Endothelial cell of umbilical vein (primary cell): ENCODE measurements around the gene PSME3. TPM values are rescaled to one million over a fixed set of nuclear protein-coding genes. Genes with fewer than 3 reads are reported as not detected.
"Not testable (repeated sequence)": the region's sequence is repeated elsewhere in the genome, so short reads cannot be mapped to it uniquely, and the experiment has no call there.

Experiments used
- BruUV-seq: library from RNA; stranded (reverse); fragments of 400-500 nt; replicated peaks from 2 replicates; lab custom pipeline; 2021; lab: Mats Ljungman, UMichigan
- CTCF ChIA-PET: fragments of 300-600, 350-600 bp; sonication (Branson Sonifier 250); formaldehyde crosslinking; loops from one replicate; lab custom pipeline; 2021; ENCODE audit warnings: antibody characterized with exemption, inconsistent platforms; lab: Charles Lee
- POLR2A ChIA-PET: fragments of 300-600, 350-600 bp; sonication (Branson Sonifier 250); formaldehyde crosslinking; loops from one replicate; lab custom pipeline; 2021; ENCODE audit warnings: antibody characterized with exemption, inconsistent platforms; lab: Charles Lee
- DNase-seq: peaks from one replicate; pipeline ENCODE4 v3.0.0-alpha.2; 2011; ENCODE audit warnings: low read depth, low spot score
- FAIRE-seq: peaks from 2 replicates; lab custom pipeline; 2011; peaks lifted over from hg19 to GRCh38; lab: Jason Lieb, UNC
- H2AFZ ChIP-seq: 2 replicates; pipeline ENCODE4 v1.6.0; 2012; ENCODE audit warnings: low read depth, low read length, control low read depth, inconsistent platforms
- H3K27ac ChIP-seq: 2 replicates; pipeline ENCODE4 v1.5.1; 2011; ENCODE audit warnings: low read depth, mild to moderate bottlenecking, control low read depth, low read length, moderate library complexity; ENCODE audit not compliant: insufficient read depth
- H3K27me3 ChIP-seq, 2 experiments: 2 replicates each; pipeline versions ENCODE4 v1.6.0 to v1.6.1; 2011; ENCODE audit warnings: low read length in 2 of 2, mixed read lengths in 1 of 2; ENCODE audit not compliant: control insufficient read depth in 2 of 2, insufficient read depth in 2 of 2
- H3K36me3 ChIP-seq, 2 experiments: 2 replicates in 1 of 2; 3 replicates in 1 of 2; pipeline ENCODE4 v1.5.1; 2011; ENCODE audit warnings: low read length in 2 of 2, mild to moderate bottlenecking in 1 of 2, moderate library complexity in 1 of 2; ENCODE audit not compliant: control insufficient read depth in 2 of 2, insufficient read depth in 2 of 2; ENCODE audit errors: extremely low read depth in 1 of 2
- H3K4me1 ChIP-seq: 3 replicates; pipeline ENCODE4 v1.5.1; 2011; ENCODE audit warnings: mild to moderate bottlenecking, low read length; ENCODE audit not compliant: control insufficient read depth, insufficient read depth; ENCODE audit errors: extremely low read depth
- H3K4me2 ChIP-seq: 2 replicates; pipeline ENCODE4 v1.6.1; 2011; ENCODE audit warnings: low read length, control low read depth, mixed read lengths; ENCODE audit not compliant: insufficient read depth
- H3K4me3 ChIP-seq, 3 experiments: fragments of 200-600 bp in 1 of 3; sonication (generic), shearing (Covaris generic) in 1 of 3; replicated peaks in 1 of 3; 2 replicates each; pipeline ENCODE4 v1.5.1; 2011 to 2016; ENCODE audit warnings: control low read depth in 3 of 3, low read length in 3 of 3, mild to moderate bottlenecking in 2 of 3, inconsistent platforms in 1 of 3, low read depth in 1 of 3, moderate library complexity in 1 of 3; ENCODE audit not compliant: insufficient read depth in 1 of 3
- H3K79me2 ChIP-seq: 2 replicates; pipeline ENCODE4 v1.6.0; 2012; ENCODE audit warnings: low read length, inconsistent platforms; ENCODE audit not compliant: control insufficient read depth, insufficient read depth
- H3K9ac ChIP-seq: replicated peaks from 2 replicates; pipeline ENCODE3; 2011; ENCODE audit warnings: low read length, control low read depth; ENCODE audit not compliant: insufficient read depth; ENCODE audit errors: extremely low read depth
- H3K9me1 ChIP-seq: replicated peaks from 3 replicates; pipeline ENCODE4 v1.6.0; 2011; ENCODE audit warnings: mild to moderate bottlenecking, low read length; ENCODE audit not compliant: control insufficient read depth, insufficient read depth; ENCODE audit errors: extremely low read depth
- H3K9me3 ChIP-seq: replicated peaks from 2 replicates; pipeline ENCODE4 v1.5.1; 2012; ENCODE audit warnings: low read length, inconsistent platforms; ENCODE audit not compliant: control insufficient read depth, insufficient read depth
- H4K20me1 ChIP-seq: replicated peaks from 2 replicates; pipeline ENCODE3; 2011; ENCODE audit warnings: mild to moderate bottlenecking, low read length; ENCODE audit not compliant: control insufficient read depth, insufficient read depth; ENCODE audit errors: extremely low read depth
- EZH2 ChIP-seq: IDR thresholded peaks from 2 replicates; pipeline ENCODE4 v1.6.1; 2012; ENCODE audit warnings: borderline replicate concordance, low read depth, mild to moderate bottlenecking, moderate library complexity, low read length, inconsistent platforms; ENCODE audit not compliant: severe bottlenecking
- FOS ChIP-seq: IDR thresholded peaks from 2 replicates; pipeline ENCODE4 v1.6.1; 2011; ENCODE audit warnings: mild to moderate bottlenecking, low read length, moderate library complexity, borderline replicate concordance; ENCODE audit not compliant: insufficient read depth
- GATA2 ChIP-seq: IDR thresholded peaks from 2 replicates; pipeline ENCODE4 v1.7.0; 2011; ENCODE audit warnings: low read depth, mild to moderate bottlenecking, moderate library complexity, mixed read lengths, low read length; ENCODE audit not compliant: insufficient read length, insufficient read depth
- JUN ChIP-seq: IDR thresholded peaks from 2 replicates; pipeline ENCODE4 v1.6.1; 2011; ENCODE audit warnings: borderline replicate concordance, low read depth; ENCODE audit not compliant: insufficient read length, insufficient read depth
- MYC ChIP-seq: IDR thresholded peaks from one replicate; pipeline ENCODE4 v1.6.1; 2011; ENCODE audit warnings: mild to moderate bottlenecking, low read depth, low read length
- POLR2A ChIP-seq: IDR thresholded peaks from 2 replicates; pipeline ENCODE4 v1.6.1; 2012; ENCODE audit warnings: low read depth, mild to moderate bottlenecking, control low read depth, low read length
- POLR2AphosphoS5 ChIP-seq: IDR thresholded peaks from 2 replicates; pipeline ENCODE4 v1.6.1; 2012; ENCODE audit warnings: low read depth, mild to moderate bottlenecking, control low read depth, low read length, moderate library complexity; ENCODE audit not compliant: insufficient read depth
- dilution Hi-C: fragments of 300-500 bp; cut with MboI; formaldehyde crosslinking; loops from one replicate; pipeline ENCODE4 v1.15.0; 2019; ENCODE audit warnings: low sequenced_read_pairs; ENCODE audit not compliant: extremely low pct_ligation_motif_present
- intact Hi-C: fragments of 100-400 bp; cut with micrococcal nuclease; formaldehyde crosslinking; loops from one replicate; pipeline ENCODE4 v1.10.0; 2022
- polyA plus RNA-seq, 4 experiments: library from polyadenylated mRNA; depleted of rRNA in 3 of 4; stranded (reverse) in 3 of 4; unstranded in 1 of 4; fragments of >200 nt; gene quantifications; 2 replicates each; pipeline versions ENCODE4 v1.2.1 to v1.2.3, GENCODE V29; 2011 to 2012; ENCODE audit warnings: missing spikeins in 1 of 4
- total RNA-seq: library from RNA; stranded (reverse); gene quantifications from 2 replicates; pipeline ENCODE4 v1.2.3, GENCODE V29; 2021
- TF ChIP-seq, protein P1 (sequence below): IDR thresholded peaks from 2 replicates; pipeline ENCODE4 v1.6.1; 2011; ENCODE audit not compliant: insufficient read depth, insufficient read length
- TF ChIP-seq, protein P2 (sequence below), 2 donors: IDR thresholded peaks; 1 replicate in 1 of 2; 2 replicates in 1 of 2; pipeline ENCODE4 v1.5.1; 2011; ENCODE audit warnings: low read length in 2 of 2, mild to moderate bottlenecking in 2 of 2, moderate library complexity in 2 of 2, control low read depth in 1 of 2, inconsistent platforms in 1 of 2, low read depth in 1 of 2; ENCODE audit not compliant: insufficient read depth in 1 of 2; ENCODE audit errors: extremely low read depth in 1 of 2

PSME3 gene
- total and polyA plus RNA-seq, 2 donors (not counting 3 experiments of a cell fraction or from before 2014, with no cell fraction given) = 98.4 to 126 TPM

DNA sequence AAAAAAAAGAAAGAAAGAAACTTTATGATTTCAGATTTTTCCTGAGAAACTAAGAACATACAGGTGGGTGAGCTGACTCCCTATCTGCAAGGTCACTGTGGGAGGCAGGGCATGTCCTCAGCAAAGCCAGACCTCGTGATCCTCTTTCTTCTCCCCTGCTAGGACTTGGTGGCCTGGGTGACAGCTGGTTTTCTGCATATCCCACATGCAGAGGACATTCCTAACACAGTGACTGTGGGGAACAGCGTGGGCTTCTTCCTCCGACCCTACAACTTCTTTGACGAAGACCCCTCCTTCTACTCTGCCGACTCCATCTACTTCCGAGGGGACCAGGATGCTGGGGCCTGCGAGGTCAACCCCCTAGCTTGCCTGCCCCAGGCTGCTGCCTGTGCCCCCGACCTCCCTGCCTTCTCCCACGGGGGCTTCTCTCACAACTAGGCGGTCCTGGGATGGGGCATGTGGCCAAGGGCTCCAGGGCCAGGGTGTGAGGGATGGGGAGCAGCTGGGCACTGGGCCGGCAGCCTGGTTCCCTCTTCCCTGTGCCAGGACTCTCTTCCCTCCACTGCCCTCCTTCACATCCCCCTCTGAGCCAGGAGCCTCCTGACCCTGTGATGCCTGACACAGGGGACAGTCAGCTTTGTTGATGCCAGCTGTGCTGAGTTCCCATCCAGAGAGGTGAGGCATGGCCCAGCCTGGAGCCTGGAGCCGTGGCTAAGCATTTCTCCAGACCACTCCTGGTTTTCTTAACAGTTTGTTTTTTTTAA is 40.9 kb downstream of the PSME3 start:
- CTCF ChIA-PET, POLR2A ChIA-PET, intact Hi-C loops, H3K9me1 ChIP-seq, H3K4me3 ChIP-seq, H3K4me2 ChIP-seq, H3K4me1 ChIP-seq, H3K79me2 ChIP-seq, FAIRE-seq, DNase-seq, H3K9ac ChIP-seq, H2AFZ ChIP-seq, H3K9me3 ChIP-seq, H3K36me3 ChIP-seq, H3K27me3 ChIP-seq, BruUV-seq, H3K27ac ChIP-seq, dilution Hi-C loops, H4K20me1 ChIP-seq: not testable (repeated sequence)

GRCh38 chr17:42877037-42877436 is 43.8 kb downstream of the PSME3 start:
- Histone ChIP-seq H3K36me3 (no peaks in the 10 kb centered on the region), H3K4me2 (no peak overlapping the region), H3K27me3 (peaks cover 2 to 7% of the 10 kb centered on the region in 2 experiments), H3K9me3 (no peaks in the 10 kb centered on the region), H3K27ac (no peak overlapping the region), H3K4me1 (no peaks in the 10 kb centered on the region), H4K20me1 (no peaks in the 10 kb centered on the region), H3K79me2 (no peaks in the 10 kb centered on the region), H3K9ac (no peak overlapping the region), H3K4me3 (no peak overlapping the region), H3K9me1 (no peaks in the 10 kb centered on the region), H2AFZ (no peak overlapping the region)
- no peak for DNase-seq
- dilution Hi-C loops (no loop called here), intact Hi-C loops (no loop called here)
- no peak for FAIRE-seq
- no TSS peak for BruUV-seq
- ChIA-PET POLR2A (no interaction called here), CTCF (no interaction called here)
- TF ChIP-seq, protein P1, sequence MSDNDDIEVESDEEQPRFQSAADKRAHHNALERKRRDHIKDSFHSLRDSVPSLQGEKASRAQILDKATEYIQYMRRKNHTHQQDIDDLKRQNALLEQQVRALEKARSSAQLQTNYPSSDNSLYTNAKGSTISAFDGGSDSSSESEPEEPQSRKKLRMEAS = no peak
- TF ChIP-seq EZH2 (no peak), GATA2 (no peak), MYC (no peak), FOS (no peak), JUN (no peak), POLR2AphosphoS5 (no peak), POLR2A (no peak)
- TF ChIP-seq, protein P2, sequence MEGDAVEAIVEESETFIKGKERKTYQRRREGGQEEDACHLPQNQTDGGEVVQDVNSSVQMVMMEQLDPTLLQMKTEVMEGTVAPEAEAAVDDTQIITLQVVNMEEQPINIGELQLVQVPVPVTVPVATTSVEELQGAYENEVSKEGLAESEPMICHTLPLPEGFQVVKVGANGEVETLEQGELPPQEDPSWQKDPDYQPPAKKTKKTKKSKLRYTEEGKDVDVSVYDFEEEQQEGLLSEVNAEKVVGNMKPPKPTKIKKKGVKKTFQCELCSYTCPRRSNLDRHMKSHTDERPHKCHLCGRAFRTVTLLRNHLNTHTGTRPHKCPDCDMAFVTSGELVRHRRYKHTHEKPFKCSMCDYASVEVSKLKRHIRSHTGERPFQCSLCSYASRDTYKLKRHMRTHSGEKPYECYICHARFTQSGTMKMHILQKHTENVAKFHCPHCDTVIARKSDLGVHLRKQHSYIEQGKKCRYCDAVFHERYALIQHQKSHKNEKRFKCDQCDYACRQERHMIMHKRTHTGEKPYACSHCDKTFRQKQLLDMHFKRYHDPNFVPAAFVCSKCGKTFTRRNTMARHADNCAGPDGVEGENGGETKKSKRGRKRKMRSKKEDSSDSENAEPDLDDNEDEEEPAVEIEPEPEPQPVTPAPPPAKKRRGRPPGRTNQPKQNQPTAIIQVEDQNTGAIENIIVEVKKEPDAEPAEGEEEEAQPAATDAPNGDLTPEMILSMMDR (IDR thresholded peaks at IDR 0.05; ENCODE audit: extremely low read depth in 1 of 2, insufficient read depth in 1 of 2, low read depth in 1 of 2, low read length in 2 of 2) = no peak
